Measurements from ENCODE around the gene PROP1. TPM values are rescaled to one million over a fixed set of nuclear protein-coding genes. Genes with fewer than 3 reads are reported as not detected.

PROP1 gene
- polyA plus RNA-seq, 1 experiment = not detected

DNA sequence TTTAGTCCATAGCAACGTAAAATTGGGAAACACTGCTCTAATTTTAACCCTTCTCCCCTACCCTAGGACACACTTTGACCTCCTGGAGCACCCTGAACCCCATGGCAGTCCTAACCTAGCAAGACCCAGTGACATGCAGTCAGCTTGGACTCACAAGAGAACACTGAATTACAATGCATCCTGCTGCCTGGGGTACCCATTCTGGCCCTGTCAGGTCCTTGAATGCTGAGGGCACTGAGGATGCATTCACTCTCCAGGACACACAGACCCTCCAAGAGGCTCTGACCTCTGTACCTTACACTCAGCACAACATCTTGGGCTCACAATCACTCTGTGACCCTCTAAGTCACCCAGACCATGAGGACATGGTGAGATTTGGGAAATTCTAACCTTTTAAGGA lies 1.8 kb upstream of the PROP1 start:
- Histone ChIP-seq H3K27me3 (ENCODE audit: control insufficient read depth, insufficient read depth, low read length) (peaks cover 7% of the 10 kb centered on the region), H3K27ac (ENCODE audit: low read depth, low read length) (no peak overlapping the region), H3K4me3 (ENCODE audit: low read depth, low read length) (no peak overlapping the region), H3K9me3 (ENCODE audit: control insufficient read depth, insufficient read depth, low read length) (no peaks in the 10 kb centered on the region)
- no peak for DNase-seq (ENCODE audit: low read depth, low spot score)
- TF ChIP-seq, protein P1, sequence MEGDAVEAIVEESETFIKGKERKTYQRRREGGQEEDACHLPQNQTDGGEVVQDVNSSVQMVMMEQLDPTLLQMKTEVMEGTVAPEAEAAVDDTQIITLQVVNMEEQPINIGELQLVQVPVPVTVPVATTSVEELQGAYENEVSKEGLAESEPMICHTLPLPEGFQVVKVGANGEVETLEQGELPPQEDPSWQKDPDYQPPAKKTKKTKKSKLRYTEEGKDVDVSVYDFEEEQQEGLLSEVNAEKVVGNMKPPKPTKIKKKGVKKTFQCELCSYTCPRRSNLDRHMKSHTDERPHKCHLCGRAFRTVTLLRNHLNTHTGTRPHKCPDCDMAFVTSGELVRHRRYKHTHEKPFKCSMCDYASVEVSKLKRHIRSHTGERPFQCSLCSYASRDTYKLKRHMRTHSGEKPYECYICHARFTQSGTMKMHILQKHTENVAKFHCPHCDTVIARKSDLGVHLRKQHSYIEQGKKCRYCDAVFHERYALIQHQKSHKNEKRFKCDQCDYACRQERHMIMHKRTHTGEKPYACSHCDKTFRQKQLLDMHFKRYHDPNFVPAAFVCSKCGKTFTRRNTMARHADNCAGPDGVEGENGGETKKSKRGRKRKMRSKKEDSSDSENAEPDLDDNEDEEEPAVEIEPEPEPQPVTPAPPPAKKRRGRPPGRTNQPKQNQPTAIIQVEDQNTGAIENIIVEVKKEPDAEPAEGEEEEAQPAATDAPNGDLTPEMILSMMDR (IDR thresholded peaks at IDR 0.05; ENCODE audit: low read depth, low read length) = no peak
- CTCF ChIA-PET = no interaction called here
- POLR2A ChIA-PET = no interaction called here

- ChIA-PET CTCF (no interaction called here), POLR2A (no interaction called here)
- Histone ChIP-seq H3K27me3 (ENCODE audit: control insufficient read depth, insufficient read depth, low read length) (peaks cover 7% of the 10 kb centered on the region), H3K4me3 (ENCODE audit: low read depth, low read length) (no peak overlapping the region), H3K9me3 (ENCODE audit: control insufficient read depth, insufficient read depth, low read length) (no peaks in the 10 kb centered on the region), H3K27ac (ENCODE audit: low read depth, low read length) (no peak overlapping the region)
- DNase-seq (ENCODE audit: low read depth, low spot score) = no peak
- TF ChIP-seq, protein P1 (IDR thresholded peaks at IDR 0.05; ENCODE audit: low read depth, low read length) = no peak
Observed at GRCh38 chr5:177997319-177997670, 1.3 kb upstream of the PROP1 start.

DNA sequence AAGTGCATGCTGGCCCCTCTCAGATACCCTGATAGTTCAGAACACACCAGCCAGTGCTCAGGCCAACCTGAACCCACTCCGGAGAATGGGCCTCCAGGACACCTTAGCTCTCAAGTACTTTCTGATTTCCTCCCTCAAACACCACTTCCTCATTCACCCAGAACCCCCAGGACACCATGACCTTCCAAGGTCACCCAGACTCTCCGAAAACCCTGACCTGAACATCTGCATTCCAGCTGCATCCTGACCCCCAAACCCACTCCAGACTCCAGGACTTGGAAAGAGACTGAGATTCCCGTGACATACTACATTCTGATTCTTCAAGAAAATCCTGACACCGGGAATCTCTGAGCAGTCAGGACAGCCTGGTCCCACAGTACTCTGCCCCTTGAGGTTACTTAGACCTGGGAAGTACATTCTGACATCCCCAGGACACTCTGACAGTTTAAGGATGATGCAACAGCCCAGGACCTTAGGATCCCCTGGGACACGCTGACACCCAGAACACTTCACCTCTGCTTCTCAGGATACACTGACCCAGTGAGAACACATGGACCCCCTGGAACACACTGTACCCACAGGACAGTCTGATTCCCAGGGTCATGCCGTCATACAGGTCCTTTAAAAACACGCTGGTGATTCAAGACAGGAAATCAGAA lies 747 bp upstream of the PROP1 start:
- no peak for DNase-seq (ENCODE audit: low read depth, low spot score)
- Histone ChIP-seq H3K9me3 (ENCODE audit: control insufficient read depth, insufficient read depth, low read length) (no peaks in the 10 kb centered on the region), H3K27ac (ENCODE audit: low read depth, low read length) (no peak overlapping the region), H3K4me3 (ENCODE audit: low read depth, low read length) (no peak overlapping the region), H3K27me3 (ENCODE audit: control insufficient read depth, insufficient read depth, low read length) (peaks cover 7% of the 10 kb centered on the region)
- POLR2A ChIA-PET = no interaction called here
- CTCF ChIA-PET = no interaction called here
- TF ChIP-seq, protein P1 (IDR thresholded peaks at IDR 0.05; ENCODE audit: low read depth, low read length) = no peak

- ChIA-PET POLR2A (no interaction called here), CTCF (no interaction called here)
- DNase-seq (ENCODE audit: low read depth, low spot score) = no peak
- Histone ChIP-seq H3K9me3 (ENCODE audit: control insufficient read depth, insufficient read depth, low read length) (no peaks in the 10 kb centered on the region), H3K27ac (ENCODE audit: low read depth, low read length) (no peak overlapping the region), H3K27me3 (ENCODE audit: control insufficient read depth, insufficient read depth, low read length) (peaks cover 7% of the 10 kb centered on the region), H3K4me3 (ENCODE audit: low read depth, low read length) (no peak overlapping the region)
- TF ChIP-seq, protein P1 (IDR thresholded peaks at IDR 0.05; ENCODE audit: low read depth, low read length) = no peak
Observed at GRCh38 chr5:177994561-177995190, 1.4 kb downstream of the PROP1 start.

DNA sequence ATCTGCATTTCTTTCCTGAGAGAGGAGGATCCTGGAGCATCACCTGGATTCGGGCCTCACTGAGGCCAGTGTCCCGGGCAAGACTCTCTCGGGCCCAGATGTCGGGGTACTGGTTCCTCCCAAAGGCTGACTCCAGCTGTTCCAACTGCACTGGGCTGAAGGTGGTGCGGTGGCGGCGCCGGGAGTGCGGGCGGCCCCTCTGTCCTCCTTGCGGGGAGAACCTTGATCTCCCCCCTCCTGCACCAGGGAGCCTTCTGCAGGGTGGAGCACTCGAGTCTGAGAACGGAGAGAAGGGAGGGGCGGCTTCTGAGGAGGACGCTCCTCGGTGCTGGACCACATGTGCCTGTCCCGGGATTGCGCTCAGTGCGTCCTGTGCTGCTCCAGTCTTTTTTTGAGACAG lies 2.0 kb downstream of the PROP1 start:
- Histone ChIP-seq H3K4me3 (ENCODE audit: low read depth, low read length) (no peak overlapping the region), H3K27ac (ENCODE audit: low read depth, low read length) (no peak overlapping the region), H3K9me3 (ENCODE audit: control insufficient read depth, insufficient read depth, low read length) (no peaks in the 10 kb centered on the region), H3K27me3 (ENCODE audit: control insufficient read depth, insufficient read depth, low read length) (peaks cover 7% of the 10 kb centered on the region)
- no peak for DNase-seq (ENCODE audit: low read depth, low spot score)
- ChIA-PET POLR2A (no interaction called here), CTCF (no interaction called here)
- TF ChIP-seq, protein P1 (IDR thresholded peaks at IDR 0.05; ENCODE audit: low read depth, low read length) = no peak

All from AG04450 (cell line).